Astrocyte of the spinal cord (primary cell): ENCODE data around the gene PRADC1.

Experiments
- DNase-seq: peaks from one replicate; pipeline ENCODE4 v3.0.0; 2011; ENCODE audit warnings: low read depth, low spot score
- H3K4me3 ChIP-seq: 2 replicates; pipeline ENCODE4 v1.5.1; 2011; ENCODE audit warnings: low read depth, mild to moderate bottlenecking, low read length, moderate library complexity
- CTCF ChIP-seq: IDR thresholded peaks from 2 replicates; pipeline ENCODE4 v1.5.1; 2012; ENCODE audit warnings: low read depth, mild to moderate bottlenecking, low read length, inconsistent platforms
- in situ Hi-C: cut with HindIII; loops from 2 replicates; pipeline ENCODE4 v1.10.0; 2017; ENCODE audit warnings: low sequenced_read_pairs

The PRADC1 gene

GRCh38 chr2:73225513-73226360 lies 7.3 kb downstream of the PRADC1 start:
- TF ChIP-seq CTCF, result no peak
- H3K4me3 ChIP-seq, result no peak overlapping the region
- in situ Hi-C loops, result no loop called here
- no peak for DNase-seq

- in situ Hi-C loops, result no loop called here
Measured at GRCh38 chr2:73223821-73224220, 9.2 kb downstream of the PRADC1 start.

GRCh38 chr2:73218298-73218697 lies 14.7 kb downstream of the PRADC1 start:
- H3K4me3 ChIP-seq, result no peak overlapping the region
- no peak for TF ChIP-seq CTCF
- in situ Hi-C loops, result no loop called here
- peak; percentile 14 for DNase-seq

More at GRCh38 chr2:73223821-73224220, 9.2 kb downstream of the PRADC1 start:
- DNase-seq, result no peak
- H3K4me3 ChIP-seq, result no peak overlapping the region
- TF ChIP-seq CTCF, result no peak

GRCh38 chr2:73217826-73218225 lies 15.2 kb downstream of the PRADC1 start:
- no peak overlapping the region for H3K4me3 ChIP-seq
- DNase-seq, result no peak
- no peak for TF ChIP-seq CTCF
- in situ Hi-C loops, result no loop called here

- in situ Hi-C loops, result no loop called here
- TF ChIP-seq CTCF, result no peak
Measured at GRCh38 chr2:73217160-73217559, 15.9 kb downstream of the PRADC1 start.

GRCh38 chr2:73215254-73215653 lies 17.8 kb downstream of the PRADC1 start:
- no peak overlapping the region for H3K4me3 ChIP-seq
- in situ Hi-C loops, result no loop called here
- DNase-seq, result no peak
- no peak for TF ChIP-seq CTCF

More at GRCh38 chr2:73217160-73217559, 15.9 kb downstream of the PRADC1 start:
- no peak overlapping the region for H3K4me3 ChIP-seq
- no peak for DNase-seq
